SU-DHL-6 (cell line): Measurements from ENCODE around the gene TMEM164.

Experiments used
- H2AFZ ChIP-seq: fragments of 200-600 bp; sonication (generic); 2 replicates; pipeline ENCODE4 v1.6.1; 2014; ENCODE audit warnings: low read depth, mild to moderate bottlenecking, moderate library complexity, mixed read lengths, antibody characterized with exemption, low read length; ENCODE audit not compliant: severe bottlenecking
- H3F3A ChIP-seq: fragments of 200-600 bp; shearing (Covaris generic); 2 replicates; pipeline ENCODE4 v1.6.0; 2016; ENCODE audit warnings: antibody characterized with exemption, mild to moderate bottlenecking; ENCODE audit not compliant: insufficient read depth
- H3K27ac ChIP-seq: fragments of 200-600 bp; sonication (generic); 2 replicates; pipeline ENCODE4 v1.5.1; 2016; ENCODE audit warnings: low read depth, mild to moderate bottlenecking, low read length, moderate library complexity, mixed read lengths
- H3K27me3 ChIP-seq: fragments of 200-600 bp; sonication (generic), shearing (Covaris generic); 2 replicates; pipeline ENCODE4 v1.6.0; 2014; ENCODE audit warnings: mild to moderate bottlenecking, low read length
- H3K36me3 ChIP-seq: fragments of 200-600 bp; sonication (generic); 2 replicates; pipeline ENCODE4 v1.6.1; 2014; ENCODE audit warnings: mild to moderate bottlenecking, low read length, mixed read lengths
- H3K4me2 ChIP-seq: fragments of 300-600, 200-600 bp; shearing (Covaris generic), sonication (generic); 2 replicates; pipeline ENCODE4 v1.6.0; 2014; ENCODE audit warnings: low read length, low read depth, mild to moderate bottlenecking; ENCODE audit not compliant: poor library complexity, severe bottlenecking
- H3K4me3 ChIP-seq: fragments of 200-600 bp; sonication (generic); 2 replicates; pipeline ENCODE4 v1.5.1; 2014; ENCODE audit warnings: antibody characterized with exemption, low read length, mild to moderate bottlenecking, mixed read lengths; ENCODE audit not compliant: insufficient read depth, poor library complexity, severe bottlenecking
- H3K79me2 ChIP-seq: fragments of 200-600 bp; sonication (generic); 2 replicates; pipeline ENCODE4 v1.6.1; 2014; ENCODE audit warnings: mild to moderate bottlenecking, low read length, moderate library complexity; ENCODE audit not compliant: insufficient read depth
- H3K9ac ChIP-seq: fragments of 200-600 bp; sonication (generic); 2 replicates; pipeline ENCODE4 v1.7.0; 2014; ENCODE audit warnings: mild to moderate bottlenecking, low read length
- H3K9me2 ChIP-seq: fragments of 200-600 bp; sonication (generic); replicated peaks from 2 replicates; pipeline ENCODE4 v1.6.1; 2014; ENCODE audit warnings: low read length; ENCODE audit not compliant: insufficient read depth
- H3K9me3 ChIP-seq: fragments of 200-600 bp; sonication (generic); 2 replicates; pipeline ENCODE4 v1.6.1; 2014; ENCODE audit warnings: low read length, mixed read lengths; ENCODE audit not compliant: insufficient read depth
- H4K20me1 ChIP-seq: fragments of 200-600 bp; sonication (generic); 2 replicates; pipeline ENCODE4 v1.6.1; 2014; ENCODE audit warnings: low read depth, mild to moderate bottlenecking, antibody characterized with exemption, low read length, moderate library complexity, mixed read lengths
- EZH2phosphoT487 ChIP-seq: fragments of 200-600 bp; sonication (generic), shearing (Covaris generic); conservative IDR thresholded peaks from 2 replicates; pipeline ENCODE4 v1.6.1; 2018; ENCODE audit warnings: mild to moderate bottlenecking, antibody characterized with exemption, low read length, moderate library complexity, mixed read lengths
- TF ChIP-seq, protein P1 (sequence below): fragments of 200-600 bp; sonication (generic); IDR thresholded peaks from one replicate; pipeline ENCODE4 v1.5.1; 2017; ENCODE audit warnings: antibody characterized with exemption, mild to moderate bottlenecking, low read length, moderate library complexity; ENCODE audit not compliant: insufficient read depth, poor library complexity, severe bottlenecking

TMEM164 gene

DNA sequence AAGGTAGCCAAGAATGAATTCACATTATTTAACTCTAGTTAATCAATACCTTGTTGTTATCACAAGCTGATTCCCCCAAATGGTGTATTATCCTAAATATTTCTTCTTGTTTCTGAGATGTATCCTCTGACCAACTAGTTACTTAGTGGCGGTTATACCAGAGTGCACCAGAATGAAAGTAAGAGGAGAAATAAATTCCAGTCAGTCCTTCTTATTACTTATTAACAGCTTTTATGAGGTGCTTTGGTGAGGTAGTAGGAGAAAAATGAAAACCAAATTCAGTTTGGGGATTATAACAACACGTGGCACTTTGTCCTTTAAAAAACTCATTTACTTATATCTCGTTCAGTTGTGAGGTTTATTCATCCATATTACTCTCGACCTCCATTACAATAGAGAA, 213.1 kb downstream of the TMEM164 start:
- Histone ChIP-seq H3F3A (no peaks in the 10 kb centered on the region), H3K4me2 (no peak overlapping the region), H3K9me3 (no peaks in the 10 kb centered on the region), H2AFZ (no peak overlapping the region), H3K79me2 (no peaks in the 10 kb centered on the region), H3K36me3 (no peaks in the 10 kb centered on the region), H3K4me3 (no peak overlapping the region), H3K27me3 (no peaks in the 10 kb centered on the region), H4K20me1 (no peaks in the 10 kb centered on the region), H3K27ac (no peak overlapping the region), H3K9ac (no peak overlapping the region), H3K9me2 (no peaks in the 10 kb centered on the region)
- TF ChIP-seq, protein P1, sequence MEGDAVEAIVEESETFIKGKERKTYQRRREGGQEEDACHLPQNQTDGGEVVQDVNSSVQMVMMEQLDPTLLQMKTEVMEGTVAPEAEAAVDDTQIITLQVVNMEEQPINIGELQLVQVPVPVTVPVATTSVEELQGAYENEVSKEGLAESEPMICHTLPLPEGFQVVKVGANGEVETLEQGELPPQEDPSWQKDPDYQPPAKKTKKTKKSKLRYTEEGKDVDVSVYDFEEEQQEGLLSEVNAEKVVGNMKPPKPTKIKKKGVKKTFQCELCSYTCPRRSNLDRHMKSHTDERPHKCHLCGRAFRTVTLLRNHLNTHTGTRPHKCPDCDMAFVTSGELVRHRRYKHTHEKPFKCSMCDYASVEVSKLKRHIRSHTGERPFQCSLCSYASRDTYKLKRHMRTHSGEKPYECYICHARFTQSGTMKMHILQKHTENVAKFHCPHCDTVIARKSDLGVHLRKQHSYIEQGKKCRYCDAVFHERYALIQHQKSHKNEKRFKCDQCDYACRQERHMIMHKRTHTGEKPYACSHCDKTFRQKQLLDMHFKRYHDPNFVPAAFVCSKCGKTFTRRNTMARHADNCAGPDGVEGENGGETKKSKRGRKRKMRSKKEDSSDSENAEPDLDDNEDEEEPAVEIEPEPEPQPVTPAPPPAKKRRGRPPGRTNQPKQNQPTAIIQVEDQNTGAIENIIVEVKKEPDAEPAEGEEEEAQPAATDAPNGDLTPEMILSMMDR: no peak
- TF ChIP-seq EZH2phosphoT487: no peak

DNA sequence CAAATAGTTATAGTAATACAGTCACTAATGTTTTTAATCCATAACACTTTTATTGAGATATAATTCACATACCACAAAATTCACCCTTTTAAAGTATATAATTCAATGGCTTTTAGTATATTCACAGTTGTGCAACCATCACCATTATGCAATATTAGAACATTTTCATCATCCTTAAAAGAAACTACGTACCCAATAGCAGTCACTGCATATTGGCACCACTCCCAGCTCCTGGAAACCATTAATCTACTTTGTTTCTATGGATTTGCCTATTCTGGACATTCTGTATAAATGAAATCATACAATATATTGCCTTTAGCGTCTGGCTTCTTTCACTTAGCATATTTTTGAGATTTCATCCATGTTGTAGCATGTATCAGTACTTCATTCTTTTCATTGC, 215.7 kb downstream of the TMEM164 start:
- H3K4me2 ChIP-seq: no peak overlapping the region
- H3K27ac ChIP-seq: no peak overlapping the region
- H3K79me2 ChIP-seq: no peaks in the 10 kb centered on the region

DNA sequence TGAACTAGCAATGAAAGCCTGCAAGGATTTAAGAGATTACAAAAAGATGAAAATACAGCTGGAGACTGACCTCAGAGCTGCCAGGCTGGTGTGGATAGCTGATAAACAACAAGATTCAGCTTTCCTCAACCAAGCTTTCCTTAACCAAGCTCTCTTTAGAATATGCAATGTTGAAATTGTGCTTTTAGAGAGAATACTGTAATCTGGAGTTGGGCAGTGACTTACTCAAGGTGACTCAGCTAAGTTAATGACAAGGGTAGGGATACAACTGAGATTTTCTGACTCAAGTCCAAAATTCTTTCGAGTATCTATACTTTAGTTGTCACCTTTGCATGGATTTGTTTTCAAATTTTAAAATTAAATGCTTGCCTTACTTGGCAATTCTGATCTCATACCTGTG, 217.0 kb downstream of the TMEM164 start:
- no peaks in the 10 kb centered on the region for H3K9me2 ChIP-seq
- H3K36me3 ChIP-seq: no peaks in the 10 kb centered on the region
- H3K4me2 ChIP-seq: no peak overlapping the region
- H4K20me1 ChIP-seq: no peaks in the 10 kb centered on the region
- no peak overlapping the region for H3K9ac ChIP-seq
- no peaks in the 10 kb centered on the region for H3K27me3 ChIP-seq
- H2AFZ ChIP-seq: no peak overlapping the region
- H3F3A ChIP-seq: no peaks in the 10 kb centered on the region
- no peak overlapping the region for H3K4me3 ChIP-seq
- H3K79me2 ChIP-seq: no peaks in the 10 kb centered on the region
- H3K9me3 ChIP-seq: no peaks in the 10 kb centered on the region
- TF ChIP-seq, protein P1: no peak
- TF ChIP-seq EZH2phosphoT487: no peak
- no peak overlapping the region for H3K27ac ChIP-seq

More for the DNA sequence above, 215.7 kb downstream of the TMEM164 start:
- Histone ChIP-seq H3K4me3 (no peak overlapping the region), H3K36me3 (no peaks in the 10 kb centered on the region), H3K9me2 (no peaks in the 10 kb centered on the region), H3K9me3 (no peaks in the 10 kb centered on the region), H4K20me1 (no peaks in the 10 kb centered on the region), H3F3A (no peaks in the 10 kb centered on the region), H3K27me3 (no peaks in the 10 kb centered on the region), H3K9ac (no peak overlapping the region), H2AFZ (no peak overlapping the region)
- TF ChIP-seq EZH2phosphoT487: no peak
- TF ChIP-seq, protein P1: no peak
